ENCODE results near the gene TXLNB. TPM values are rescaled to one million over a fixed set of nuclear protein-coding genes. Genes with fewer than 3 reads are reported as not detected.
A peak's percentile ranks its signal among the peaks of the same experiment; 100 is the strongest.

Gene TXLNB
- total and polyA plus RNA-seq, 2 experiments from 2014 or later = 0.37 to 0.50 TPM

DNA sequence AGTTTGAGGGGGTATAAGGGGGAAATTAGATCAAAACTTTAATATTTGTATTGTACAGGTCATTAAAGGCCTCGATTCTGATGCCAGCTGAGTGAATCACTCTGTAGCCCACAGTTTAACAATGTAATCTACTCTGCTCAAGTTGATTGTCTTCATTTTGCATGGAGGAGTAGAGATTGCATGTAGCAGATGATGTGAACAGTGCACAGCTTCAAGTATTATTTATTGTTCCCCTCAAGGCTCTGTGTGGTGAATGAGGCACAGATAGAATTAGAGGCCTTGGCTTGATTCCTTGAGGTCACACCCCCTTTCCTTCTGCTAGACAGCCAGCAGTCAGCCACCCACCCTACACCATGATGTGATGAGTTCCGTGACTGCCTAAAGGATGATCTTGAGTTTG, 38.1 kb downstream of the TXLNB start:
- Histone ChIP-seq H3K27ac (no peak overlapping the region), H3K79me2 (no peaks in the 10 kb centered on the region), H3K36me3 (replicated peaks; ENCODE audit: insufficient read depth, low read depth) (no peaks in the 10 kb centered on the region), H3K4me3 (no peak overlapping the region), H3K9me3 (ENCODE audit: low read depth) (no peaks in the 10 kb centered on the region), H2AFZ (no peak overlapping the region), H3K4me2 (no peak overlapping the region), H4K20me1 (ENCODE audit: insufficient read depth, poor library complexity, severe bottlenecking) (no peaks in the 10 kb centered on the region), H3K27me3 (no peaks in the 10 kb centered on the region), H3K9me2 (replicated peaks; ENCODE audit: insufficient read depth) (no peaks in the 10 kb centered on the region), H3K4me1 (ENCODE audit: insufficient read depth) (no peaks in the 10 kb centered on the region)
- TF ChIP-seq EZH2 (IDR thresholded peaks at IDR 0.05; ENCODE audit: borderline replicate concordance) (no peak), EZH2phosphoT487 (IDR thresholded peaks at IDR 0.05; ENCODE audit: low read depth, severe bottlenecking, unreplicated experiment) (no peak)
- DNase-seq (ENCODE audit: low spot score) = no peak
- 91% methylated on average over 2 of the region's 2 CpGs for WGBS (ENCODE audit: low lambda C conversion rate, missing lambda C conversion rate)

DNA sequence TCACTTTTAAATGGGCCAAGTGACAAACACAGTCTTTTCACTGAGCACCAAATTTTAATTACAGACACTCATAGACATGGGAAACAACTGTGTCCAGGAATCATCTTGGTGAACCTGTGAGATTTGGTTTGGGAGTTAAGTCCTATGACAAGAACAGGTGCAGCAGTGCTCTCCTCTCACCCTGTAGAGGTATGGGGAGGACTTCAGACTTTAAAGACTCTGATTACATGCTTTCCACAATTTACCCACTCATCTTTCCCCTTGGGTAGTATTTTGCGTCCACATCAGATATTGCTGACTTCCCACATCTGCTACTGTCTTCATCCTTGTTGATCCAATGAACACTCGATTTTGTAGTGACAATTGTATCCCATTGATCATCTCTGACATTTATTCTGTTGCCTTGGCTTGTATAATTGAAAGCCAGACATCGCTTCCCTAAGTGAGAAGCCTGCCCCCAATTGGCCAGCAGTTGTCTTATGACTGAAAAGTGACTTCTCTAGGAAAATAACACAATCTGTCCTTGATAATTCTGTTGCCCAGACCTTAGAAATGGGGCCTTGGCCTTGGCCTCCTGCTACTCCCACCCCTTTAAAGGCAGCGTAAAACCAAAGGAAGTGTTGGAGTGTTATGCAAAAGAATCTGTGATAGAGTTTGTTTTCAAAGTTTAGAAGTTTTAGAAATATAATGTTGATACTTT, 40.0 kb downstream of the TXLNB start:
- no peaks in the 10 kb centered on the region for H3K4me1 ChIP-seq (ENCODE audit: insufficient read depth)
- no peaks in the 10 kb centered on the region for H3K9me2 ChIP-seq (replicated peaks; ENCODE audit: insufficient read depth)
- no peak overlapping the region for H3K4me2 ChIP-seq
- no peak overlapping the region for H3K27ac ChIP-seq
- TF ChIP-seq EZH2phosphoT487 (IDR thresholded peaks at IDR 0.05; ENCODE audit: low read depth, severe bottlenecking, unreplicated experiment) (no peak), EZH2 (IDR thresholded peaks at IDR 0.05; ENCODE audit: borderline replicate concordance) (no peak), CTCF (IDR thresholded peaks at IDR 0.05; ENCODE audit: poor library complexity) (no peak)
- no peak for DNase-seq (ENCODE audit: low spot score)
- H3K27me3 ChIP-seq = no peaks in the 10 kb centered on the region
- no peaks in the 10 kb centered on the region for H3K79me2 ChIP-seq
- no peak overlapping the region for H3K4me3 ChIP-seq
- no peaks in the 10 kb centered on the region for H3K36me3 ChIP-seq (replicated peaks; ENCODE audit: insufficient read depth, low read depth)
- no peaks in the 10 kb centered on the region for H3K9me3 ChIP-seq (ENCODE audit: low read depth)
- 91% methylated on average over 4 of the region's 4 CpGs for WGBS (ENCODE audit: low lambda C conversion rate, missing lambda C conversion rate)
- no peaks in the 10 kb centered on the region for H4K20me1 ChIP-seq (ENCODE audit: insufficient read depth, poor library complexity, severe bottlenecking)
- no peak overlapping the region for H2AFZ ChIP-seq

GRCh38 chr6:139251045-139251690, 40.6 kb downstream of the TXLNB start:
- no peaks in the 10 kb centered on the region for H3K9me3 ChIP-seq (ENCODE audit: low read depth)
- no peaks in the 10 kb centered on the region for H3K79me2 ChIP-seq
- H4K20me1 ChIP-seq (ENCODE audit: insufficient read depth, poor library complexity, severe bottlenecking) = no peaks in the 10 kb centered on the region
- H2AFZ ChIP-seq = no peak overlapping the region
- H3K9me2 ChIP-seq (replicated peaks; ENCODE audit: insufficient read depth) = no peaks in the 10 kb centered on the region
- no peaks in the 10 kb centered on the region for H3K36me3 ChIP-seq (replicated peaks; ENCODE audit: insufficient read depth, low read depth)
- DNase-seq (ENCODE audit: low spot score) = no peak
- H3K4me1 ChIP-seq (ENCODE audit: insufficient read depth) = no peaks in the 10 kb centered on the region
- no peaks in the 10 kb centered on the region for H3K27me3 ChIP-seq
- H3K4me2 ChIP-seq = no peak overlapping the region
- no peak overlapping the region for H3K27ac ChIP-seq
- WGBS (ENCODE audit: low lambda C conversion rate, missing lambda C conversion rate) = 63% methylated on average over 2 of the region's 2 CpGs
- TF ChIP-seq CTCF (IDR thresholded peaks at IDR 0.05; ENCODE audit: poor library complexity) = no peak
- TF ChIP-seq EZH2phosphoT487 (IDR thresholded peaks at IDR 0.05; ENCODE audit: low read depth, severe bottlenecking, unreplicated experiment) = no peak
- no peak for TF ChIP-seq EZH2 (IDR thresholded peaks at IDR 0.05; ENCODE audit: borderline replicate concordance)
- no peak overlapping the region for H3K4me3 ChIP-seq

- Histone ChIP-seq H3K9me2 (replicated peaks; ENCODE audit: insufficient read depth) (no peaks in the 10 kb centered on the region), H3K4me3 (no peak overlapping the region), H3K79me2 (no peaks in the 10 kb centered on the region), H3K4me1 (ENCODE audit: insufficient read depth) (no peaks in the 10 kb centered on the region), H3K4me2 (no peak overlapping the region), H3K9me3 (ENCODE audit: low read depth) (no peaks in the 10 kb centered on the region), H2AFZ (no peak overlapping the region), H4K20me1 (ENCODE audit: insufficient read depth, poor library complexity, severe bottlenecking) (no peaks in the 10 kb centered on the region), H3K27me3 (no peaks in the 10 kb centered on the region), H3K27ac (no peak overlapping the region), H3K36me3 (replicated peaks; ENCODE audit: insufficient read depth, low read depth) (no peaks in the 10 kb centered on the region)
- peak; percentile 72 for DNase-seq (ENCODE audit: low spot score)
- 36% methylated on average over 3 of the region's 3 CpGs for WGBS (ENCODE audit: low lambda C conversion rate, missing lambda C conversion rate)
- peak; percentile 50 for TF ChIP-seq CTCF (IDR thresholded peaks at IDR 0.05; ENCODE audit: poor library complexity)
- no peak for TF ChIP-seq EZH2 (IDR thresholded peaks at IDR 0.05; ENCODE audit: borderline replicate concordance)
Measured at GRCh38 chr6:139250296-139251044, 41.3 kb downstream of the TXLNB start.

All from hepatocyte (in vitro differentiated cells).